Psoas muscle (tissue), 8 donors: ENCODE data around the gene TCP11L2. TPM values are rescaled to one million over a fixed set of nuclear protein-coding genes. Genes with fewer than 3 reads are reported as not detected.

Source experiments
- ATAC-seq, 4 donors: fragments of 200-7000 bp; cut with Tn5 transposase; one replicate each; pipeline ENCODE4 v1.9.1; 2020; ENCODE audit warnings: moderate library complexity in 3 of 4, mild to moderate bottlenecking in 2 of 4
- DNase-seq, 2 donors: peaks; one replicate each; pipeline ENCODE4 v3.0.0-alpha.2; 2020
- H3K27ac ChIP-seq: fragments of 200-600 bp; one replicate; pipeline ENCODE4 v1.8.0; 2022
- H3K27me3 ChIP-seq, 3 donors: fragments of 200-600 bp in 1 of 3; one replicate each; pipeline versions ENCODE4 v1.6.1 to v1.8.0; 2013 to 2022; ENCODE audit warnings: low read length in 2 of 3, mild to moderate bottlenecking in 2 of 3, moderate library complexity in 1 of 3; ENCODE audit not compliant: insufficient read depth in 3 of 3
- H3K36me3 ChIP-seq, 2 donors: fragments of 200-600 bp in 1 of 2; one replicate each; pipeline versions ENCODE4 v1.6.1 to v1.8.0; 2013 to 2022; ENCODE audit warnings: low read depth in 1 of 2, mild to moderate bottlenecking in 1 of 2, moderate library complexity in 1 of 2; ENCODE audit not compliant: insufficient read depth in 1 of 2
- H3K4me1 ChIP-seq: fragments of 200-600 bp; one replicate; pipeline ENCODE4 v1.8.0; 2022
- H3K4me3 ChIP-seq: fragments of 200-600 bp; one replicate; pipeline ENCODE4 v1.8.0; 2022; ENCODE audit warnings: mild to moderate bottlenecking
- H3K9me3 ChIP-seq: fragments of 200-600 bp; one replicate; pipeline ENCODE4 v1.8.0; 2022
- WGBS, 3 donors: extraction: QIAGEN DNeasy Blood & Tissue Kit; methylation state at CpG; one replicate each; pipeline versions ENCODE4 v1.1.6 to v1.1.7; 2013; 5-methylcytosine and 5-hydroxymethylcytosine counted together
- intact Hi-C, 2 donors: fragments of 100-400 bp; cut with DNase I; formaldehyde crosslinking; loops; one replicate each; pipeline versions ENCODE4 v1.11.0 to v1.14.2; 2022
- long read RNA-seq, 2 donors: library from polyadenylated mRNA; unstranded; transcript quantifications; one replicate each; pipeline ENCODE4 v2.0.0, GENCODE V29; 2021
- polyA plus RNA-seq, 3 donors: library from polyadenylated mRNA; stranded (reverse); fragments of 200-250 nt; gene quantifications; one replicate each; pipeline ENCODE4 v1.2.3, GENCODE V29; 2013
- total RNA-seq, 4 donors: library from RNA; stranded (reverse); fragmentation: NEBNext Ultra II Directional in 2 of 4; extraction: Animal tissue kit (Norgen Biotek cat#: 25700) in 2 of 4; gene quantifications; one replicate each; pipeline versions ENCODE4 v1.2.1 to v1.2.4, GENCODE V29; 2021 to 2023
- TF ChIP-seq, protein P1 (sequence below): fragments of 200-600 bp; IDR thresholded peaks from one replicate; pipeline ENCODE4 v1.8.0; 2022; ENCODE audit warnings: antibody characterized with exemption
- donor health status: healthy with polysubstance abuse.
- donor health status: DM: no; HTN: no; CAD: no; lungs with moderate emphysema.
- donor health status: Bipolar disorder and iron deficiency.
- donor health status: healthy.
- donor health status: DM: yes; HTN: yes; CAD: no.
- donor health status: DM: no; HTN: no; CAD: no.
- donor health status: DM: no; HTN: no; CAD: no.
- donor health status: DM: yes; HTN: yes; CAD: no.

The TCP11L2 gene
- total RNA-seq: 10 to 100 TPM; 26.7 to 63.1 (median 39.0) TPM
- 10 to 100 TPM in 2 of 3 donors, 1 to 10 TPM in 1; 3.9 to 26.0 (median 15.2) TPM for polyA plus RNA-seq
- long read RNA-seq, donor 1, partial matches to known transcripts: 0 of 5 reads
- long read RNA-seq, donor 1, other reads (novel, unspliced or antisense): 2 of 5 reads
- long read RNA-seq, donor 2, partial matches to known transcripts: 2 of 13 reads
- long read RNA-seq, donor 2, other reads (novel, unspliced or antisense): 5 of 13 reads

DNA sequence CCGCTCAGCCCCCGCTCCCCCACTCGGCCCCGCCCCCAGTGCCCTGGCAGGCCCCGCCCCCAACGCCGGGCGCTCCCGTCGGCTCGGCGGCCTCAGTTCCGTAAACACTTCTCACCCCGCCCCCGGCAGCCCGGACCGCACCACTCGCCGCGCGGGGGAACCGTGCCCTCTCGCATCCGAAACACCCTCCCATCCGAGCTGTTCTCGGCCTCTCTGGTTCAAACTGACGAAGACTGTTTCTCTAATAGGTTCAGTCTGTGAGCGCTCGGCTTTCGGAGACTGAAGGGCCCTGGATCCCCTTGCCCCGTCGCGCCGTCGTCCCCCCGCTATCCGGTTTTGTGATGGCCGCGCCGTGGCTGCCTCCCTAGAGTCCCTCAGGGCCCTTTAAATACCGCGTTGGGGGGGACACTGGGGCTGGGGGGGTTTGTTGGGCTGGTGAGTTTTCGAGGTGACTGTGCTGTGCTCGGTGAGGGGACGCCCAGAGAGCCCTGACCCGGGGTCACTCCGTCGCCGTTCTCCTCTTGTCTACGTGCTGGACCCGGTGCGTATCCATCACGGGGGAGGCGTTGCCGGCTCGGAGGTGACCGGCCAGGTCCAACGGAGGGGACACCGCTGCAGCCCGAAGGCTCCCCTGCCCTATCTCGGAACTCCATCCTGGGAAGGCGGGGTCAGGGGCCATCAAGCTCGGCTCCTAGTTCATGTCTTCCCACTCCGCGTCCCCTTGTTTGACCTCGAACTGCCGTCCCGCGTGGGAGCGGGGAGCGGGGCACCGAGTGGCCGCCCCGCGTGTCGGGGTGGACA is at the start of gene TCP11L2:
Gene TCP11L2 (plus strand): TSS at position 333 of the 801 bp plus-strand sequence. CDS start 8,343 bp downstream, outside the sequence.
- H3K27me3 ChIP-seq: no peaks in the 10 kb centered on the region
- peaks cover 70% of the 10 kb centered on the region for H3K4me1 ChIP-seq
- intact Hi-C loops: loop anchor here (5.0 kb wide), 1 partner anchor 55 kb away; the partner anchor contains the start of gene CKAP4 (in 2 of the 2)
- TF ChIP-seq, protein P1, sequence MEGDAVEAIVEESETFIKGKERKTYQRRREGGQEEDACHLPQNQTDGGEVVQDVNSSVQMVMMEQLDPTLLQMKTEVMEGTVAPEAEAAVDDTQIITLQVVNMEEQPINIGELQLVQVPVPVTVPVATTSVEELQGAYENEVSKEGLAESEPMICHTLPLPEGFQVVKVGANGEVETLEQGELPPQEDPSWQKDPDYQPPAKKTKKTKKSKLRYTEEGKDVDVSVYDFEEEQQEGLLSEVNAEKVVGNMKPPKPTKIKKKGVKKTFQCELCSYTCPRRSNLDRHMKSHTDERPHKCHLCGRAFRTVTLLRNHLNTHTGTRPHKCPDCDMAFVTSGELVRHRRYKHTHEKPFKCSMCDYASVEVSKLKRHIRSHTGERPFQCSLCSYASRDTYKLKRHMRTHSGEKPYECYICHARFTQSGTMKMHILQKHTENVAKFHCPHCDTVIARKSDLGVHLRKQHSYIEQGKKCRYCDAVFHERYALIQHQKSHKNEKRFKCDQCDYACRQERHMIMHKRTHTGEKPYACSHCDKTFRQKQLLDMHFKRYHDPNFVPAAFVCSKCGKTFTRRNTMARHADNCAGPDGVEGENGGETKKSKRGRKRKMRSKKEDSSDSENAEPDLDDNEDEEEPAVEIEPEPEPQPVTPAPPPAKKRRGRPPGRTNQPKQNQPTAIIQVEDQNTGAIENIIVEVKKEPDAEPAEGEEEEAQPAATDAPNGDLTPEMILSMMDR: no peak
- peak within 1 kb of the TSS; percentile 86 for H3K4me3 ChIP-seq
- H3K27ac ChIP-seq: peak within 1 kb of the TSS; percentile 97
- peaks cover 0 to 4% of the 10 kb centered on the region in 2 donors for H3K36me3 ChIP-seq
- H3K9me3 ChIP-seq: no peaks in the 10 kb centered on the region
- WGBS, 3 donors: 0% methylated on average over 30 to 76 of the region's 76 CpGs
- ATAC-seq: peak; percentile 79 to 90 (median 84)
- DNase-seq: peak; percentile 91 to 94

DNA sequence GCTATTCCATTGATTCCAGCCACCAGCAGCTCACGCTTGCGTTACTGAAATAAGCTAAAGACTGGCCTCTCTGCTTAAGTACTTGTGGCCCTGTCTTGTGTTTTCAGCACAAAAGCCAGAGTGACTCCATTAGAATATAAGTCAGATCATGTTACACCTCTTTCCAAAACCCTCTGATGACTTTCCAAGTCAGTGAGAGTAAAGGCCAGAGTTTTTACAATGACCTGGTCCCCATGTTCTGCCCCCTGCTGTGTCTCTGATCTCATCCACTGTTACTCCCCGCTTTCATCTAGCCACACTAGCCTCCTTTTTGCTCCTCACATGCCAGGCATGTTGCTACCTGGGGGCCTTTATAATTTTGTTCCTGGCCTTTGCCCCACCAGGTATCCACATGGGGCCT is 47.8 kb upstream of the TCP11L2 start:
- 76 to 88% (median 81%) methylated on average over 3 of the region's 3 CpGs for WGBS, 3 donors
- DNase-seq: no peak
- peak in 1 of 4 donors; percentile 24 for ATAC-seq

DNA sequence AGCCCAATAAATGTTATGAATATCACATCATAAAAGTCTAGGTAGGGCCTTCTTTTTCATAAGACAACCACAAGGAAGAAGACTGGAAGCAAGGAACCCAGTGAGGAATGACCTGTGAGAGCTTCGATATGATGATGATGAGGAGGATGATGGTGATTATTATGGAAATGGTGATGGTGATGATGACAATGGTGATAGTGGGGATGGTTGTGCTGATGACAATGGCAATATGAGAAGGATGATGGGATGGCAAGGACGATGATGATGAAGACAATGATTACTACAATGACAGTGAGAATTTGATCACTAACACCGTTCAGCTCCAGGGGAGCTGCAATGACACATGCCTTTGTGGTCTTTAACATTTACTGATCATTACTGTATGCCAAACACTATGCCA is 47.0 kb upstream of the TCP11L2 start:
- intact Hi-C loops: no loop called here
- 95 to 97% (median 96%) methylated on average over 3 of the region's 3 CpGs for WGBS, 3 donors
- DNase-seq (no peak), ATAC-seq (no peak)
- Histone ChIP-seq H3K36me3 (no peaks in the 10 kb centered on the region), H3K27me3 (no peaks in the 10 kb centered on the region), H3K9me3 (no peaks in the 10 kb centered on the region), H3K4me3 (no peak overlapping the region), H3K4me1 (no peaks in the 10 kb centered on the region), H3K27ac (no peak overlapping the region)
- TF ChIP-seq, protein P1: no peak

More for the DNA sequence above, 47.8 kb upstream of the TCP11L2 start:
- Histone ChIP-seq H3K36me3 (no peaks in the 10 kb centered on the region), H3K27me3 (no peaks in the 10 kb centered on the region), H3K9me3 (no peaks in the 10 kb centered on the region), H3K4me1 (no peaks in the 10 kb centered on the region), H3K4me3 (no peak overlapping the region), H3K27ac (no peak overlapping the region)
- intact Hi-C loops: loop anchor here in 1 of 2 donors (5.0 kb wide), 1 partner anchor 38 kb away; no protein-coding TSS in a partner anchor
- TF ChIP-seq, protein P1: no peak

DNA sequence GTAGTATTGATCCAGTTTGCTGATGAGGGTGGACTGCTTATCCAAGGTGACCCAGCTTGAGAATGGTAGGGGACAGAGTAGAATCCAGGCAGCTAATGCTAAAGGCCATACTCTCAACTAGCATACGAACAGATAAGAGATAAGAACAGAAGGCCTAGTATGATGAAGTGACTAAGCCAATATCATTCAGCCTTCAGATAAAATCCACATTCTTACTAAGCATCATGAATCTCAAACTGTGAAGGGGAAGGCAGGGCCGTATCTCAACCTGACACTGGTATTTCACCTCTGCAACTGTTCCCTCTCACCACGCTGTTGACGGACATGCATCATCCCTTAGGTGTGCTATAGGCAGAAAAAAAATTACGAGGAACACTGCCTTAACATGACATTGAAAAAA is 46.6 kb upstream of the TCP11L2 start:
- Histone ChIP-seq H3K27me3 (no peaks in the 10 kb centered on the region), H3K9me3 (no peaks in the 10 kb centered on the region), H3K4me3 (no peak overlapping the region), H3K27ac (no peak overlapping the region), H3K4me1 (no peaks in the 10 kb centered on the region), H3K36me3 (no peaks in the 10 kb centered on the region)
- TF ChIP-seq, protein P1: no peak
- ATAC-seq (no peak), DNase-seq (no peak)
- WGBS, 3 donors: 73 to 87% (median 83%) methylated on average over 5 of the region's 5 CpGs
- intact Hi-C loops: no loop called here
